IPS-NIHi7 (cell line): ENCODE data around the gene FLT3.
A peak's percentile ranks its signal among the peaks of the same experiment; 100 is the strongest.
"Not testable (repeated sequence)": the region's sequence is repeated elsewhere in the genome, so short reads cannot be mapped to it uniquely, and the experiment has no call there.

Experiments used
- DNase-seq: peaks from one replicate; pipeline ENCODE4 v3.0.0; 2012; ENCODE audit warnings: mixed read lengths; ENCODE audit errors: extremely low spot score

FLT3 gene

DNA sequence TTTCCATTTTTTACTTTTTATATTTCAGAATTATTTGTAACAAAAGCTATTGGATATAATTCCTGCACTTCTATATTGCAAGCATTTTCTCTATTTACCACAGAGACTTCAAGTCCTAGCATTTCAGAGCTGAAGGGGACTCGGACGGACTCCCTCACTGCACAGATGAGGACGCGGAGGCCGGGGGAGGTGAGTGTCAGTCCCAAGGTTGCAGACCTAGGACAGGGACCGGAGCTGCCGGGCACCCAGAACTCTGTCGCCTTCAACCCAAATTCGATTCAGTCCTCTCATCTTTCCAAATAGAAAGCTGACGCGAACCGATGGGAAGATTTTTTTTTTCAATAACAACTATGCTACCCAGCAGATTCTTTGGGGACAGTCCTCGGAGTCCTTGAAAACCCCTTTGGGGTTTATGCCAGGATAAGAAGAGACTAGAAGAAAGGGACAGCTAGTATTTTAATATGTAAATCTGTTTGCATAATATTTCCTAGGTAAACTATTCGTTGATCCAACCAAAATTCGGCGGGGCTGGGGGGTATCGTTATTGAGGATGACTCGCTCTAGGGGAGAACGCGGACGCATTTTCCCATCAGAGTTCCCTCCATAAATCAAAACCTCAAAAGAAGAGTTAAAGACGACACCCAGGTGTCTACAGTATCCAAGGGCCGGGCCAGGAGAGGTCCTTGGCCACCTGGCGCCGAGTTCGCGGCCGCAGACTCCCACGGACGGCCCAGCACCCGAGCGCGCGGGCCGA is 803 bp downstream of the FLT3 start:
- DNase-seq = peak; percentile 23

DNA sequence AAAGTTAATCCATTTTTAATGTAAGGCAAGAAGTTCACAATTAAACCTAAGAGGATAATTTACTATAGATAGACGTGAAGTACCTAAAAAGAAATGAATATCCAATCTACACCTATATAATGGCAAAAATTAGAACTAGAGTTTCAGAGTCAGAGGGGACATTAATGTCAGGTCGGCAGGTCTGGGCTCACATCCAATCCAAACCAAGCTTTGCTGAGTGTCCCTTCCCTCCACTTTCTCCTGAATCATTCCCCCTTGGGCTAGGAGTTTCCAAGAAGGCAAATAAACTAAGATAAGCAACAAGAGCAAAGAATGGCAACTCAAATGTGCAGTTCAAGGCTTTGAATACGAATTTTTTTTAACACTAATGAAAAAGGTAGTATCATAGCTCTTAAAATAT is 2.9 kb downstream of the FLT3 start:
- no peak for DNase-seq

DNA sequence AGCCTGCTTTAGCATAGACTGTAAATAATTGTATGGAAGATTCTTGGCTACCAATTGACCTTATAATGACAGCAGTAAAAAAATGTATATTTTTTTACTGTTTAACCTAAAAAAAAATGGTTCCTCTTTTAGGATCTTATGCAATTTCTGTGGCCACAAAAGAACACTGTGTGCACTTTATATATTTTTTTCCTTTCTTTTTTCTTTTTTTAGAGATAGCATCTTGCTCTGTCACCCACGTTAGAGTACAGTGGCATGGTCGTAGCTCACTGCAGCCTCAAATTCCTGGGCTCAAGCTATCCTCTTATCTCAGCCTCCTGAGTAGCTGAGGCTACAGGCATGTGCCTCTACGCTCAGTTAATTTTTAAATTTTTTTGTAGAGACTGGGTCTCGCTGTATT is 6.1 kb downstream of the FLT3 start:
- no peak for DNase-seq

DNA sequence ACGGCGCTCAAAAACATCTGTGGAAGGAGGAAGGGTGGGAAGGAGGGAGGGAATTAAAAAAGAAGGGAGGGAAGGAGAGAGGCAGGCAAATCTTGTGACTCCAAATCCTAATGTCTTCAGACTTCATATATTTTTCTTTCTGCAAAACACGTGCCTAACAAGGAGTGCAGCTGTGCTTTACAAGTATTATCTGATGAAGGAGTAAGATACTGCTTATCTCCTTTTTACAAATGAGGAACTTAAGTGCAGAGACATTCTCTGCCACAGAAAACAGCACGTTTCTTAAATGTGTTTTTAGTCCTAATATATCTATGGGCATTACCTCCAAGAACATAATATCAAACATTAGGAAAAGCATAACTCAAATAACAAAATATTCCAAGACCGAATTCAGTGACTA is 6.5 kb downstream of the FLT3 start:
- DNase-seq = no peak

DNA sequence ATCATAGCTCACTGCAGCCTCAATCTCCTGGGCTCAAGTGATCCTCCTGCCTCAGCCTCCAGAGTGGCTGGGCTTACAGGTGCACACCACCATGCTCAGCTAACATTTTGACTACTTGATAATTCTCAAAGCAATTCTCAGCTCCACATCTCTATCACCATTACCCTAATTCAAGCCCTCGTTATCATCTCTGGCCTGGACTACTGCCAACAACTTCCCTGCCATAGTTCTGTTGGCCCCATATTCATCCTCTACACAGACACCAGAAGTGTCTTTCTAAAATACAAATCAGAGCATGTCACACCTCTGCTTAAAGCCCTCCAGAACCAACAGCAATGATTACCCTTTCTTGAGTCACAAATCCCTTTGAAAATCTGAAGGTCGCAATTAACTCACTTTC is 7.9 kb downstream of the FLT3 start:
- no peak for DNase-seq

DNA sequence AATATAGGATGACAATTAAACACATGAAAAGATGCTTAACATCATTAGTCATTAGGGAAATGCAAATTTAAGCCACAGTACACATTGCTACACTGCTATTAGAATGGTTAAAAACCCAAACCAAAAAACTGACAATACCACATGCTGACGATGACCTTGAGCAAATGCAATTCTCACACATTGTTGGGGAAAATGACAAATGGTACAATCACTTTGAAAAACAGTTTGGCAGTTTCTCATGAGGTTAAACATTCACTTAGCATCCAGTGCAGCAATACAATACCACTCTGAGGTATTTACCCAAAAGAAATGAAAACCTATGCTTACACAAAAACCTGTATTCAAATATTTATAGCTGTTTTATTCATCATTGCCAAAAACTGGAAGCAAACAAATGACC is 11.3 kb downstream of the FLT3 start:
- DNase-seq = no peak

DNA sequence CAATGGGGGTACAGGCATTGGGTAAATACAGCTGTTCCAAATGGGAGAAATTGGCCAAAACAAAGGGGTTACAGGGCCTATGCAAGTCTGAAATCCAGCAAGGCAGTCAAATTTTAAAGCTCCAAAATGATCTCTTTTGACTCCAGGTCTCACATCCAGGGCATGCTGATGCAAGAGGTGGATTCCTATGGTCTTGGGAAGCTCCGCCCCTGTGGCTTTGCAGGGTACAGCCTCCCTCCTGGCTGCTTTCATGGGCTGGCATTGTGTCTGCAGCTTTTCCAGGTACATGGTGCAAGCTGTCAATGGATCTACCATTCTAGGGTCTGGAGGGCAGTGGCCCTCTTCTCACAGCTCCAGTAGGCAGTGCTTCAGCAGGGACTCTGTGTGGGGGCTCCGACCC is 22.6 kb downstream of the FLT3 start:
- not testable (repeated sequence) for DNase-seq

DNA sequence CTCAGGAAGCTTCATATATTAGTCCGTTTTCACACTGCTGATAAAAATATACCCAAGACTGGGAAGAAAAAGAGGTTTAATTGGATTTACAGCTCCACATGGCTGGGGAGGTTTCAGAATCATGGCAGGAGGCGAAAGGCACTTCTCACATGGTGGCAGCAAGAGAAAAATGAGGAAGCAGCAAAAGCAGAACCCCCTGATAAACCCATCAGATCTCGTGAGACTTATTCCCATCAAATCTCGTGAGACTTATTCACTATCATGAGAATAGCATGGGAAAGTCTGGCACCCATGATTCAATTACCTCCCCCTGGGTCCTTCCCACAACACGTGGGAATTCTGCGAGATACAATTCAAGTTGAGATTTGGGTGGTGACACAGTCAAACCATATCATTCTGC is 23.1 kb downstream of the FLT3 start:
- DNase-seq = no peak

DNA sequence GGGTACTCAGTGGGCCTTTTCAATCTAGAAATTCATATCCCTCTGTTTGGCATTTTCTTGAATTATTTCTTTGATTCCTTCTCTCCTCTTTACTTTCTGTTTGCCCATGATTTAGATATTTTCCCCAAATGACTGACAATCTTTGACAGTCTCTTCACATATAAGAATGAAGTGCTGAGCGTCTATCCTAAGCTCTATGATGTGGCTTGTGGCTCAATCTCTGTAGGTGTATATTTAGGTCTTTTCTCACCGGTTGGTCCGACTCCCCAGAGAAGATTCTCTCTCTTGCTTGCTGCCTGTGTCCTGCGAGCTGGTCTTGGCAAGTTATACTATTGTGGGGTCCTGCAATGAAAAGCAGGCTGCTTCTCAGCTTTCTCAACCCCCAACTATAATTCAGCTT is 29.0 kb downstream of the FLT3 start:
- no peak for DNase-seq

DNA sequence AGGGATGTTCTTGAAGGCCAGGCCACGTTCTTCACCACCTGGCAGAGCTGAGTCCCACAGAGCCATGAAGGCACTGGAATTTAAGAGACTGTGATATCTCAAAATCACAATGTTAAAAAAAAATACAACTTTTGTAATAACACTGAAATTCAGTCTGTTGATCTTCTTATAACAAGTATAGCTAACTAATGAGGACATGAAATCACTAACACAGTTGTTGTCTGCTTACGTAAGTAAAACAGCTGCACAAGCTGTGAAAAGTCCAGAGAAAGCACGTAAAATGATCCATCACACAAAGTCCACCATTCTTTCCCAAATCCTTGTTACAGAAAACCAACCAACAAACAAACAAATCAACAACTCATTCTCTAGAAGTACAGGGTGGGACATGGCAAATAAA is 32.9 kb downstream of the FLT3 start:
- DNase-seq = no peak

DNA sequence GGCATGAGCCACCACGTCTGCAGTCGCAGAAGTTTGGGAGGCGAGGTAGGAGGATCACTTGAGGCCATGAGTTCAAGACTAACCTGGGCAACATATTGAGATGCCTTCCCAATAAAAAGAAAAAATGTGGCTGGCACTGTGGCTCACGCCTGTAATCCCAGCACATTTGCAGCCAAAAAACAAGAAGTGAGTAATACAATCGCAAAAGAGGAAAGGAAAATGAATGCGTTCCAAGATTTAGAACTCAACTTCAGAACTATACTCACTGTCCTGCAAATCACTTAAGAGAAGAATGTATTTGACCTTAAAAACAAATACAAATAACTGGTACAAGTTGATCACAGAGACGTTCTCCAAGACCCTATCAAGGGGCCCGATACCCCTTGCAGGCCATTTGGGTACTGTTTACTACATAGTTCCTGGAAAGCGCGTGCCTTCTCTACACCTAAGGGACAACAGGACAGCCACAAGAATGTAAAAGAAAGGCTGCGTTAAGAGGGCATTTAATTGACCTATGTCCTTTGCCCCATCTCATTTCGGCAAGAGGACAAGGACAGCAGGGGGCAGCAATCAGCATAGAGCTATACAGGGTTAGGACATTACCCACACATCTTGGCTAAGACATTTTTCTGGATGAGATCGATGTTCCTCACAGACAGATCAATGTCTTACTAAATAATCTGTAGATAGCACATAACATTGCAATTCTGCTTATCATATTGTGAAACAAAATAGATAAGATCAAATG is 41.3 kb downstream of the FLT3 start:
- peak; percentile 69 for DNase-seq

DNA sequence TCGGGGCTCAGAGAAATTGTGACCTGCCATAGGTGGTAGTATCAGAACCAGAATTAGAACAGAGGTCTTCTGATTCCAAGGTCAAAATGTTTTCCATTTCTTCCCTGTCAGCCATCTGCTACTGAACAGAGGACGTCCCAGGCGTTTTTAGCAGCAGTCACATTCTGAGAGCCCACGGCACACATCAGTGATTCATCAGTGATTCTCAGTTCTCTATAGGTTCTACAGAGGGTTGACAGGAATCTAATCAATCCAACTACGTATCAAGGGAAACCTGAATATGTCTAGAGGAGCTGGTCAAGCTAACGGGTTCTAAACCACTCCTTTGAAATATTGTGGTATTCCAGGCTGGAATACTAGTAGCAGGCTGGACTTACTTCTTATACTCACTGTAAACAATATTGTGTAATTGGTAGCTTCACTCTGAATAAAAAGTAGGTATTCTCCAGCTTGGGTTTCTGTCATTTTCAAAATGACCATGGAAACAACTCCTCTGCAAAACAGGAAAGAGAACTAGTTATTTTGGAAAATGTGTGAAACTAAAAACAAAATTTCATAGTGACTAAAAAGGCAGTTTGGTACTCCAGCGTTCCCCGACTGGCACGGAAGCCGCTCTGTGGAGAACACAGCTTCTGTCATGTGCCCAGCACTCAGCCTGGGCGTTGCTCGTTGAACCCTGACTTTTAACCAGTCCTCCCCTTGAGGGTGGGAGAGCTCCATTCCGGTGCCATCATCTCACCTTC is 43.2 kb downstream of the FLT3 start:
- no peak for DNase-seq

DNA sequence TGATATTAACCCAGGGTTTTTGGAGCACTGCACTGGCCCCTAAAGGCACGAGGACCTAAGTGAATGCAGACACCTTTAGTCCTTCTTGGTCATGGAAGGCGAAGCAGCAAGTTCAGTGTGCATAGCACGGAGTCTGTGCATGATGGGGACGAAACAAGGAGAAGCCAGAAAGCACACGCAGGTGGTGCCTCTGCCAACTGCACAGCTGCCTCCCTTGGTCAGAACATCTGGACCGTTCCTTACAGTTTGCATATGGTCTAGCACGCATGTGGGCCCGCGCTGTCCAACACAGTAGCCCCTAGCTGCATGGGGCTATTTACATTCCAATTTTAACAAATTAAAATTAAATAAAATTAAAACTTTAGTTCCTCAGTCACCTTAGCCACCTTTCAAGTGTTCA is 44.0 kb downstream of the FLT3 start:
- no peak for DNase-seq

DNA sequence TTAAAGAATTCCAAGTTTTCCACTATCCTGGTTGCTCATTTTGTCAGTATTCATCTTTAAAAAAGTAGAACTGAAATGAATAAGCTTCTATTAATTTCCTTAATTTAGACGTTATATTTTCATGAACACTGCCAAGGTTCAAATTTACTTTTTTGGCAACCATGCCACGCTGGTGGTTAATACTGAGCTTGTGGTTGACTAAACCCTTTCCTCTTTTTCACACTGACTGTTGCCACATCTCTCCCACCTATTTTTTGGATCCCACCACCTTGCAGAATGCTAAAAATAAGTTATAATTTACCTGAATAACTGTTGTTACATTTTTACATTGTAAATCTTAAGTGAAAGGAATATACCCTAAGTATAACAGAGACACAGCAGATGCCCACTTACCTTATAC is 45.0 kb downstream of the FLT3 start:
- no peak for DNase-seq

DNA sequence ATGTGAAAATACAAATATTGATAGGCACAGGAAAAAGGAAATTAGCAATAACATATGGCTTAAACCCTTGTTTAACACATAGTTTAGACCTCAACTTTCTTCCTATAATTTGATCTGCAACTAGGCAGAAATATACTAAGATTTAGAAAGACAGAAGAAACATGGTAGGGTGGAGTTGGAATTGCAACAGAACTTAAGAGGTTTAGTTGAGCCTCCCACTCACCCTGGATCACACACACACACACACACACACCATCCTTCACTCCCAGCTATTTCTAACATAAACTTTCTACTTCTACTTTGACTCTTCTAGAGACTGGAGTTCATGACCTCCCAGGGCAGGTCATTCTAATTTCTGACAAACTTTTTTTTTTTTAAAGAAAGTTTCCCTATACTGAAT is 47.4 kb downstream of the FLT3 start:
- DNase-seq = no peak

DNA sequence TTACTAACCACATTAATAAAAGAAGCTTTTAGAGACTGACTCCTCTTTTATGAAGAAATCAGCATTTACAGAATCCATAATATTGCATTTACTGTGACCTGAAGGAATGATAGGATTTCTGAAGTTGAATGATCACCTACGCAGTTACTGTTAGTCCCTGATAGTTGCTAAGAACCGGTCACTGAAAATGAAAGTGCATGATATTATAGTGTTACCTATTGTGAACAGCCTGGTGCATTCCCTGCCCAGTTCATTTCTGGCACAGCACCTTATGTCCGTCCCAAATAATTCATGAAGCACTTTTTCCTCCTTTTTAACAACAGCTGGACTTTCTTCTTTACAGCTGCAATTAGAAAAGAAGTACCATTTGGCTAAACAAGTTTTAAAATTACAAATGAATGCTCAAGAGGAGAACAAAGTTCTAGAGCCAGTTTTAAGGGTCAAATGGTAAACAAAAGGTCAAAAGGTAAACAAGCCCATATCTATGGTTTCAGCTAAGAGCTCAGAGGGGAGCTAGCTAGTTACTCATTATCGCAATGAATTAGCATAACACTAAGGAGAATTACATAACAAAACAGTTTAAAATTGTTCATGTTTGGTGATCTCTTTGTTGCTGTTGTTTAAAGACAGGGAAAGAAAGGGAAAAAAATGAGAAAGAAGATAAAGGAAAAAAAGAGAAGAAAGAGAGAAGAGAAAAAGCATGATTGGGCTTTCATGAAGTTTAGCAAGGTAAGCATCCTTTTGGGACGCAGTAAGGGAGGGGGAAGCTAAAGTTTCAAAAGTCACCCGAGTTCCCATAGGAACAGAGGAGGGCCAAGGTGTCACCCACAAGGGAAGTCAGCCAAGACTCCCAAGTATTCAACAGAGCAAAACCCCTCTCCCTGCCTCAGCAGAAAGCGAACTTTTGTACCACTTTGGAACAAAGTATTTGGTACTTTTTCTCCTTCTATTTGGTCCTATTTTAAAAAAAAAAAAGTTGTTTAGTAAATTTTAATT is 50.2 kb downstream of the FLT3 start:
- DNase-seq = peak; percentile 56

DNA sequence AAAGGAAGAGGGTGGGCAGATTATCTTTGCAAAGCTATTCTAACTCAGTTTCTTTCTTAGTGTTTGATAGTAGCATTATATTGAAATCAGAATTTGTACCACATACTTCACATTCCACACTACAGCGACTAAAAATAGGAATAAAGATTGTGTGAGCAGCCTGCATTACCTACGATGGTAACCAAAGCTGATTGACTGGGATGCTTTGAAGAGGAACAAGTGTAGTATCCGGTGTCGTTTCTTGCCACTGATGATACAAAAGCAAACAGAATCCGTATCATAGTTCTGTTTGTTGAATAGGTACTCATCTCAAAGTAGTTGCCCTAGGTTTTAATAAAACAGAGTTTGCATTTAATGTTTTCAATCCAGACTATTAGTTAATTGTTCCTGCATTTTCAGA is 51.2 kb downstream of the FLT3 start:
- DNase-seq = no peak

DNA sequence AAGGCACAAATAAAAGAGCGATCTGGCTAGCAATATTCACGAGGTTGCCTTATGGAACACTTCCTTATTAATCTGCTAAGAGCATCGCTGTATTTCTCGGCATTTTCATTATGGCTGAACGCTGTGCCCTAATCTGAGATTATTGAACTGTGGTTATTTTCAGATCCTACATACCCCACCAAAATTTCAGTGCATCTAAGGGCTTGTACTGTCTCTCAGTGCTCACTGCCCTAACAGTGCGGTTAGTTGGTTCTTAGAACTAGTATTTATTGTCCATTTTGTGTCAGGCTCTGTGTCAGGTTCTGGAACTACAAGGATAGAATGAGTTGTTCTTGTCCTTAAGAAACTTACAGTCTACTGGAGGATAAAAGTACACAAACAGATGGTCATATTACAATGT is 51.6 kb downstream of the FLT3 start:
- no peak for DNase-seq

DNA sequence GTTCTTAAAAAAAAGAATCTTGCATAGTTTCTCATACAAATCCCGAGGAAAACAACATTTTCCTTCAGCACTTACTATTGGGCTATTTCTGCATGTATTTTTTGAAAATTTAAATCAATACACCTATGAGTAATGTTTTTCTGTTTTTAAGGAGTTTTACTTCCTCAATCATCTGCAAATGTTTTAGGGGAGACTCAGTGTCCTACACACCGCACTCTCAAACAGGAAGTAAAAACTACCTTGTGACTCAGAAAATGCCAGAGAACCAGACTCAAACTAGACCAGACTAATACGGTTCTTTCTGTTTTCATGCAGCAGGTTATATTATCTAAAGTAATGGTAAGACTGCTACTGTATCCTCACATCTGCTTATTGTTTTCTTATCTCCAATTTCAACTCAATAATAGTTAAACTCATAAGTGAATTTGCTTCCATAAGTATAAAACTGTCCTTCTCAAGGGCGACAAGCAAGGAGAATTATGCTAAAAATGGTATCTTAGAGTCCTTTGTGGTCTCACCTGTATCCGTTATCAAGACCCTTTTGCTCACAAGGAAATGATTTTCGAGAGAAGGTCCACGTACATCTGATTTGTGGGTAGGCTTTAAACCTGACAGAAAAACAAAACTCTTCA is 52.5 kb downstream of the FLT3 start:
- no peak for DNase-seq

DNA sequence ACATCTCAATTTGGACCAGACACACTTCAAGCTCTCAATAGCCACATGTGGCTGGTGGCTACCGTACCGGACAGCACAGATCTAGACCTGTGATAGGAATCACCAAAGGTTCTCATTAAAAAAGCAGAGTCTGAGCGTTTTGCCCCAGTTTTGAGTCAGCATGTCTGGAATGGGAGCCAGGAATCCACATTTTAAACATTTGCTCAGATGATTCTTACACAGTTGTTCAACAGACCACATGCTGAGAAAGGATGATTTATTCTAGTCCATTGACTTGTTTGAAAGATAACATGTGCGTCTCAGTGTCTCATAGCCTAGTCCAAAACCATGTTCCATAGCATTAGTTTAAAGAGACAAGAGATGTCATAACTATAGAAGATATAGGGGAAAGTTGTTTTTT is 53.4 kb downstream of the FLT3 start:
- DNase-seq = no peak

DNA sequence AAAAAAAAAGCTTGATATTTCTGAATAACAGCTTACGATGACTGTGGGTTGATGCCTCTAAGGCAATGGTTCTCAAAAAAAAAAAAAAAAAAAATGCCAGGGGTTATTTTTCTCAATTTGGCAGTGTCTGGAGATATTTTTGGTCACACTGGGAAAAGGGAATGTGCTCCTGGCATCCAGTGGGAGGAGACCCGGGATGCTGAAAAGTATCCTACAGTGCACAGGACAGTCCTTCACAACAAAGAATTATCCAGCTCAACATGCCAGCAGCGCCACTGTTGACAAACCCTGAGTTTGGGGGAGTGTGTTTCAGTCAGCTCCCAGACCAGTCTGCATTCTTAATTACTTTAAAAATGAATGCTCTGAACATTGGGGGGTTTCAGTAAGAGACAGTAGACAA is 54.5 kb downstream of the FLT3 start:
- DNase-seq = no peak
